ENCODE measurements around the gene PPM1A.

Gene PPM1A

GRCh38 chr14:60248697-60249318 is at the start of gene PPM1A:
PPM1A (plus strand) TSS chr14:60249221; CDS start chr14:60282704, 33,483 bp downstream.
- Mint-ChIP-seq H3K36me3 (peaks cover 13% of the 10 kb centered on the region), H3K4me1 (peaks cover 59% of the 10 kb centered on the region), H3K27me3 (peaks cover 8% of the 10 kb centered on the region), H3K27ac (peak within 1 kb of the TSS; percentile 100), H3K9me3 (no peaks in the 10 kb centered on the region), H3K4me3 (peak within 1 kb of the TSS; percentile 93)
- DNase-seq = peak; percentile 96
- CTCF ChIA-PET = interaction anchor here (1.4 to 1.8 kb wide), 2 partner anchors 64 to 101 kb away, joined by 4 read pairs; no protein-coding TSS in a partner anchor

GRCh38 chr14:60199321-60199720 is 49.7 kb upstream of the PPM1A start:
- DNase-seq = no peak
- CTCF ChIA-PET = no interaction called here
- Mint-ChIP-seq H3K27ac (no peak overlapping the region), H3K4me3 (no peak overlapping the region), H3K36me3 (no peaks in the 10 kb centered on the region), H3K4me1 (no peaks in the 10 kb centered on the region), H3K9me3 (peaks cover 5% of the 10 kb centered on the region), H3K27me3 (no peaks in the 10 kb centered on the region)

- DNase-seq = no peak
- Mint-ChIP-seq H3K4me3 (no peak overlapping the region), H3K27ac (no peak overlapping the region), H3K36me3 (no peaks in the 10 kb centered on the region), H3K27me3 (peaks cover 16% of the 10 kb centered on the region), H3K9me3 (peaks cover under 1% of the 10 kb centered on the region), H3K4me1 (no peaks in the 10 kb centered on the region)
- CTCF ChIA-PET = no interaction called here
Observed at GRCh38 chr14:60204104-60204842, 44.7 kb upstream of the PPM1A start.

- Mint-ChIP-seq H3K27me3 (peaks cover 16% of the 10 kb centered on the region), H3K9me3 (no peaks in the 10 kb centered on the region), H3K4me3 (no peak overlapping the region), H3K27ac (no peak overlapping the region), H3K4me1 (no peaks in the 10 kb centered on the region), H3K36me3 (no peaks in the 10 kb centered on the region)
- CTCF ChIA-PET = no interaction called here
- DNase-seq = no peak
Observed at GRCh38 chr14:60204843-60205774, 43.9 kb upstream of the PPM1A start.

- H3K4me1 Mint-ChIP-seq = no peaks in the 10 kb centered on the region
- H3K27me3 Mint-ChIP-seq = peaks cover 16% of the 10 kb centered on the region
- no peak overlapping the region for H3K4me3 Mint-ChIP-seq
- DNase-seq = no peak
- CTCF ChIA-PET = no interaction called here
- H3K36me3 Mint-ChIP-seq = no peaks in the 10 kb centered on the region
- no peaks in the 10 kb centered on the region for H3K9me3 Mint-ChIP-seq
- no peak overlapping the region for H3K27ac Mint-ChIP-seq
Observed at GRCh38 chr14:60206249-60206670, 42.8 kb upstream of the PPM1A start.

GRCh38 chr14:60206837-60207533 is 42.0 kb upstream of the PPM1A start:
- no peak overlapping the region for H3K4me3 Mint-ChIP-seq
- no peaks in the 10 kb centered on the region for H3K36me3 Mint-ChIP-seq
- CTCF ChIA-PET = no interaction called here
- no peaks in the 10 kb centered on the region for H3K9me3 Mint-ChIP-seq
- no peak for DNase-seq
- no peaks in the 10 kb centered on the region for H3K4me1 Mint-ChIP-seq
- peaks cover 16% of the 10 kb centered on the region for H3K27me3 Mint-ChIP-seq
- H3K27ac Mint-ChIP-seq = no peak overlapping the region

GRCh38 chr14:60210703-60211102 is 38.3 kb upstream of the PPM1A start:
- no peak overlapping the region for H3K27ac Mint-ChIP-seq
- H3K27me3 Mint-ChIP-seq = peaks cover 11% of the 10 kb centered on the region
- H3K9me3 Mint-ChIP-seq = no peaks in the 10 kb centered on the region
- CTCF ChIA-PET = no interaction called here
- no peak overlapping the region for H3K4me3 Mint-ChIP-seq
- no peak for DNase-seq
- no peaks in the 10 kb centered on the region for H3K4me1 Mint-ChIP-seq
- H3K36me3 Mint-ChIP-seq = no peaks in the 10 kb centered on the region

- H3K36me3 Mint-ChIP-seq = no peaks in the 10 kb centered on the region
- H3K4me1 Mint-ChIP-seq = no peaks in the 10 kb centered on the region
- no peak overlapping the region for H3K27ac Mint-ChIP-seq
- H3K9me3 Mint-ChIP-seq = no peaks in the 10 kb centered on the region
- H3K27me3 Mint-ChIP-seq = peaks cover 8% of the 10 kb centered on the region
- DNase-seq = no peak
- H3K4me3 Mint-ChIP-seq = no peak overlapping the region
- CTCF ChIA-PET = no interaction called here
Observed at GRCh38 chr14:60211153-60211552, 37.9 kb upstream of the PPM1A start.

- Mint-ChIP-seq H3K4me3 (no peak overlapping the region), H3K36me3 (no peaks in the 10 kb centered on the region), H3K27ac (no peak overlapping the region), H3K4me1 (no peaks in the 10 kb centered on the region), H3K27me3 (no peaks in the 10 kb centered on the region), H3K9me3 (no peaks in the 10 kb centered on the region)
- DNase-seq = no peak
- CTCF ChIA-PET = interaction anchor here (1.1 kb wide), 1 partner anchor 29 kb away, joined by 3 read pairs; no protein-coding TSS in a partner anchor
Observed at GRCh38 chr14:60212503-60213371, 36.3 kb upstream of the PPM1A start.

GRCh38 chr14:60214003-60214402 is 35.0 kb upstream of the PPM1A start:
- Mint-ChIP-seq H3K9me3 (no peaks in the 10 kb centered on the region), H3K27ac (no peak overlapping the region), H3K27me3 (no peaks in the 10 kb centered on the region), H3K36me3 (no peaks in the 10 kb centered on the region), H3K4me1 (no peaks in the 10 kb centered on the region), H3K4me3 (no peak overlapping the region)
- DNase-seq = no peak
- CTCF ChIA-PET = interaction anchor here (1.1 kb wide), 1 partner anchor 27 kb away, joined by 3 read pairs; no protein-coding TSS in a partner anchor

GRCh38 chr14:60214415-60215126 is 34.5 kb upstream of the PPM1A start:
- Mint-ChIP-seq H3K27ac (no peak overlapping the region), H3K27me3 (no peaks in the 10 kb centered on the region), H3K36me3 (no peaks in the 10 kb centered on the region), H3K4me3 (no peak overlapping the region), H3K9me3 (no peaks in the 10 kb centered on the region), H3K4me1 (no peaks in the 10 kb centered on the region)
- CTCF ChIA-PET = no interaction called here
- DNase-seq = no peak

GRCh38 chr14:60215127-60215444 is 33.9 kb upstream of the PPM1A start:
- Mint-ChIP-seq H3K4me3 (no peak overlapping the region), H3K27me3 (no peaks in the 10 kb centered on the region), H3K9me3 (no peaks in the 10 kb centered on the region), H3K27ac (no peak overlapping the region), H3K36me3 (no peaks in the 10 kb centered on the region), H3K4me1 (no peaks in the 10 kb centered on the region)
- CTCF ChIA-PET = no interaction called here
- DNase-seq = no peak
